HUES64 (cell line): ENCODE results near the gene MED1.

Experiments
- H3K27ac ChIP-seq: 2 replicates; pipeline ENCODE4 v1.7.0; 2013; ENCODE audit warnings: low read depth, low read length, inconsistent platforms
- H3K27me3 ChIP-seq: 2 replicates; pipeline ENCODE4 v1.6.1; 2013; ENCODE audit warnings: mild to moderate bottlenecking, low read length; ENCODE audit not compliant: insufficient read depth
- H3K36me3 ChIP-seq: 2 replicates; pipeline ENCODE4 v1.6.1; 2013; ENCODE audit warnings: mild to moderate bottlenecking, low read length; ENCODE audit not compliant: insufficient read depth
- H3K4me1 ChIP-seq: 2 replicates; pipeline ENCODE4 v1.6.1; 2013; ENCODE audit warnings: mild to moderate bottlenecking, low read length, moderate library complexity; ENCODE audit not compliant: insufficient read depth
- H3K4me3 ChIP-seq: 2 replicates; pipeline ENCODE4 v1.5.1; 2013; ENCODE audit warnings: mild to moderate bottlenecking, low read length, moderate library complexity
- H3K9ac ChIP-seq: 2 replicates; pipeline ENCODE4 v1.6.1; 2013; ENCODE audit warnings: mild to moderate bottlenecking, low read depth, low read length
- H3K9me3 ChIP-seq: 2 replicates; pipeline ENCODE4 v1.6.1; 2013; ENCODE audit warnings: low read depth, low read length; ENCODE audit not compliant: insufficient read depth
- WGBS: fragments of 150-250, 120-280 bp; methylation state at CpG from one replicate; pipeline ENCODE4 v1.1.7; 2013; ENCODE audit warnings: missing lambda C conversion rate; 5-methylcytosine and 5-hydroxymethylcytosine counted together

The MED1 gene

DNA sequence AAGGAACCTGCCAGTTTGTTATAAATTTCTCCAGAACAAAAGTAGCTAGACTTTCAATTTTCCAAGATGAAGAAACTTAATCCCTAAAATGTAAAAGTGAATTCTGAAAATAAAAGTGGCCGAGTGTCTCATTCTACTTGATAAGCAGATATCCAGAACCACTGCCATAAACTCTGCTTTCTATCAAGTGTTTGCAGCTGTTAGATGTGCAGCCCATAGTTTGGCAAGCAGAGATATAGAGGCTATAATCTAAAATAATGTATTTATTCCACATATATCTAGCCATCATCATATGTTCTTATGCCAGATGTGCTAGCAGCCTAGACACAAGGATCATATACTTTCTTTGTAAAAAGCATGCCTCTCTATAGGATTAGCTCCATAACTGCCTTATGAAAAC is 34.9 kb downstream of the MED1 start:
- Histone ChIP-seq H3K4me3 (no peak overlapping the region), H3K36me3 (peaks cover 85% of the 10 kb centered on the region), H3K4me1 (no peaks in the 10 kb centered on the region), H3K27ac (no peak overlapping the region), H3K9ac (no peak overlapping the region), H3K9me3 (no peaks in the 10 kb centered on the region), H3K27me3 (no peaks in the 10 kb centered on the region)
- WGBS = 100% methylated on average over 1 of the region's 1 CpG

DNA sequence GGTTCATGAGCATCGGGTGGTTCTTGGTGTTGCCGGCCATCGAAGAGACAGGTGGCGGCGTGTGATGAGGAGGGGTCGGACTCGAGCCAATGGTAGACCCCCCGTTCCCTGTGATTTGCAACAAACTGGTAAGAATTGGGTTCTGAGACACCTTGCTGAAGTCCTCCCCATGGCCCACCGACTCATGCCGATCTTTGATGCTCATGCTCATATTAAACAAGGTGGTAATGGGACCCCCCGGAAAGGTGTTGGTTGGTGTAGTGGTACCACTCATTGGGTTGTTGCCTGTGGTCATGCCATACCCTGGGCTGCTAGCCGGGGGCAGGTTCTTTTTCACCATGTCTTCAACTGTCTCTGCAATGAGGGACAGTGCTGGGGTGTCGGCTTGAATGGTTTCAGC is 40.8 kb downstream of the MED1 start:
- WGBS = 97% methylated on average over 13 of the region's 13 CpGs
- Histone ChIP-seq H3K27ac (no peak overlapping the region), H3K36me3 (peaks cover 90% of the 10 kb centered on the region), H3K27me3 (no peaks in the 10 kb centered on the region), H3K4me3 (no peak overlapping the region), H3K9me3 (no peaks in the 10 kb centered on the region), H3K4me1 (no peaks in the 10 kb centered on the region), H3K9ac (no peak overlapping the region)

- Histone ChIP-seq H3K27me3 (no peaks in the 10 kb centered on the region), H3K27ac (no peak overlapping the region)
- 95% methylated on average over 2 of the region's 2 CpGs for WGBS
Measured at GRCh38 chr17:39408360-39408759, 42.7 kb downstream of the MED1 start.

DNA sequence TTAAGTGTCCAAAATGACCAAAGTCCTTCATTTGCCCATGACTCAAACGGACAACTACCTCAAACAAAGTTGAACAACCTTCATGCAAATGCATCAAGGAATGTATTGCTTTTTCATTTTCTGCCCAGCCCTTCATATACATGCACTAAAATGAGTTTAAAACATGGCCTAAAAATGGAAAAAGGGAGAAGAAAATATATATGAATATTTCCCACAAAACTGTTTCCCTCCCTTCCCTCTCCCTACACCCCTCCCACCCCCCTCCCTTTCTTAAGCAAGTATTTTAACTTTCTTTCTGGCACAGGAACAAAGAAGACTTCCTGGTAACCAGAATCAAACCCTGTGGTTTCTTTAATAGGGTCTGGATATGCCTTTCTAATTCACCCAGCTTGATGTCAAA is 44.1 kb downstream of the MED1 start:
- Histone ChIP-seq H3K4me3 (no peak overlapping the region), H3K27me3 (no peaks in the 10 kb centered on the region), H3K36me3 (peaks cover 69% of the 10 kb centered on the region), H3K9me3 (no peaks in the 10 kb centered on the region), H3K27ac (no peak overlapping the region), H3K4me1 (peaks cover 4% of the 10 kb centered on the region; the same call in 1 of the 2 replicates), H3K9ac (no peak overlapping the region)
- WGBS = 81% methylated on average over 1 of the region's 1 CpG

More at GRCh38 chr17:39408360-39408759, 42.7 kb downstream of the MED1 start:
- no peak overlapping the region for H3K9ac ChIP-seq
- no peaks in the 10 kb centered on the region for H3K4me1 ChIP-seq
- H3K9me3 ChIP-seq = no peaks in the 10 kb centered on the region
- no peak overlapping the region for H3K4me3 ChIP-seq
- peaks cover 78% of the 10 kb centered on the region for H3K36me3 ChIP-seq

DNA sequence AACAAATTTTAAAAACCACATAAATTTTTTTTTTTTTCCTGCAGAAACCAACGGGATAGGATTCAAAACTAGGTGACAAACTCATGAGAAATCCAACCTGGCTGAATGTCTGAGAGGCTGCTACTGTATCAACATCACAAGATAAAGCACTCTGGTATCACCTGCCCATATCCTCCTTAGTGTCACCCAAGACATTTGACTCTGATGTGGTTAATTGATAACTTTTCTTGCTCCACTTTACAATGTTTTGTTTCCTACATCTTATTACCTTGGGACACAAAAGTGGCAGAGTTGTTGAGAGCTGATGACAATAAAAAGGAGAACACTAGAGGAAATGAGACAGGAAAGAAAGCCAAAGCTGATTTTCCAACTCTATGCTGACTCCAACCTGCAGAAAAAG is 45.6 kb downstream of the MED1 start:
- Histone ChIP-seq H3K4me3 (no peak overlapping the region), H3K36me3 (peaks cover 56% of the 10 kb centered on the region), H3K4me1 (peaks cover 5% of the 10 kb centered on the region; the same call in 1 of the 2 replicates), H3K27me3 (no peaks in the 10 kb centered on the region), H3K9me3 (no peaks in the 10 kb centered on the region), H3K27ac (no peak overlapping the region), H3K9ac (no peak overlapping the region)
- 83% methylated on average over 1 of the region's 1 CpG for WGBS

DNA sequence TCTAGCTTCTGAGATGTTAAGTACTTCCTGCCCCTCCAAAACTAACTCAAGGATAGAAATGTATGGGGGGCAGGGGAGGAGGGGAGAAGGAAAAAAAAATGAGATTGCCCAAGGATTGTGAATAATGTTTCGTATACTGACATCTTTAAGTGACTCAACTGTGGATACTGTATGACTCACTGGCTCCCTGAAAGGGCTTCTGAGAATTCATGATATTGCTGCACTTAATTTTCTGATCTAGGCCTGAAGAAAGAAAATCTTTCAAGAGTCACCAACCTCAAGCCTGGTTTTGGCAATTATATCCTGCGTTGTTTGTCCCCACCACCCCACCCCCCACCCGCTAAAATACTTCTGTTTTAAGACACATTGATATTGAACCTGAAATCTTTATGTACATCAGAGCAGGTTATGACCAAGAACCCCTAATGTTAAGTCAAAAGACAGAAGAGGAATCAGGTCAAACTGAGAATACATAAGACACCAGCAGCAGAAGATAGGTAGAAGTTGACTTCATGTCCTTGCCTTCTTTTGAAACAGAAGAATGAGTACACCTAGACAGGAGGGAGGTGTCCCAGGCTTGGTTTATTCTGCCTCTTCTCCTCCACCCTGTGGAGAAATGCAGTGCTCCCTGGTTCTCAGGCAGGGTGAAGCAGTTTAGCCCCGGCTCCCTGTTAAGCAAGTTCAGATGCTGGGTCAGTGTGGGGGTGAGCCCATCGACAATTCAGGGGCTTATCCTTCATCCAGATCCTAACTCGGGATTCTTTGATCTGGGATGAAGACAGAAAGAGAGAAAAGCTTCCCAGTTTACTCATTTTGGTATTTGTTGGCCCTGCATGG is 46.3 kb downstream of the MED1 start:
- H3K27ac ChIP-seq = no peak overlapping the region
- no peak overlapping the region for H3K4me3 ChIP-seq
- H3K9me3 ChIP-seq = no peaks in the 10 kb centered on the region
- H3K36me3 ChIP-seq = peaks cover 49% of the 10 kb centered on the region
- peaks cover 12% of the 10 kb centered on the region; the same call in 1 of the 2 replicates for H3K4me1 ChIP-seq
- WGBS = 90% methylated on average over 5 of the region's 6 CpGs
- H3K9ac ChIP-seq = no peak overlapping the region
- no peaks in the 10 kb centered on the region for H3K27me3 ChIP-seq

- Histone ChIP-seq H3K4me3 (0 out of 2 replicates have a peak overlapping the region, but pooled peaks have one; percentile 2), H3K36me3 (peaks cover 32% of the 10 kb centered on the region), H3K9me3 (no peaks in the 10 kb centered on the region), H3K9ac (no peak overlapping the region), H3K27ac (no peak overlapping the region), H3K27me3 (no peaks in the 10 kb centered on the region), H3K4me1 (peaks cover 12% of the 10 kb centered on the region; the same call in 1 of the 2 replicates)
- whole genome bisulfite sequencing = 84% methylated on average over 20 of the region's 22 CpGs
Measured at GRCh38 chr17:39402890-39403605, 48.0 kb downstream of the MED1 start.

GRCh38 chr17:39402244-39402889 is 48.7 kb downstream of the MED1 start:
- under 1% methylated on average over 51 of the region's 53 CpGs for WGBS
- H3K27ac ChIP-seq = peak overlapping the region; percentile 33; the same call in 1 of the 2 replicates

GRCh38 chr17:39401412-39402243 is 49.4 kb downstream of the MED1 start, which contains the start of gene FBXL20:
Gene FBXL20 (minus strand): TSS chr17:39401626. CDS start chr17:39401402, 224 bp downstream.
- Histone ChIP-seq H3K4me3 (peak within 1 kb of the TSS; percentile 99), H3K9me3 (no peaks in the 10 kb centered on the region), H3K27ac (peak within 1 kb of the TSS; percentile 87), H3K36me3 (peaks cover 18% of the 10 kb centered on the region), H3K4me1 (peaks cover 12% of the 10 kb centered on the region; the same call in 1 of the 2 replicates), H3K27me3 (no peaks in the 10 kb centered on the region), H3K9ac (peak within 1 kb of the TSS; percentile 94)
- WGBS = under 1% methylated on average over 79 of the region's 86 CpGs

More at GRCh38 chr17:39402244-39402889, 48.7 kb downstream of the MED1 start:
- Histone ChIP-seq H3K4me3 (peak overlapping the region; percentile 99), H3K27me3 (no peaks in the 10 kb centered on the region), H3K4me1 (peaks cover 12% of the 10 kb centered on the region; the same call in 1 of the 2 replicates), H3K9ac (peak overlapping the region; percentile 88; the same call in 1 of the 2 replicates), H3K36me3 (peaks cover 25% of the 10 kb centered on the region), H3K9me3 (no peaks in the 10 kb centered on the region)
